IgD-negative memory B cell (primary cell): ENCODE results near the gene ZNRF1. TPM values are rescaled to one million over a fixed set of nuclear protein-coding genes. Genes with fewer than 3 reads are reported as not detected.
"Not testable (repeated sequence)": the region's sequence is repeated elsewhere in the genome, so short reads cannot be mapped to it uniquely, and the experiment has no call there.

Source experiments
- H3K27ac Mint-ChIP-seq, 3 donors: one replicate each; pipeline ENCODE4 v1.8.0; 2020 to 2022; ENCODE audit warnings: mild to moderate bottlenecking in 3 of 3, mixed read lengths in 3 of 3, moderate library complexity in 1 of 3
- H3K27me3 Mint-ChIP-seq: one replicate; pipeline ENCODE4 v1.8.0; 2021; ENCODE audit warnings: mixed read lengths
- H3K36me3 Mint-ChIP-seq: one replicate; pipeline ENCODE4 v1.8.0; 2020; ENCODE audit warnings: mild to moderate bottlenecking, mixed read lengths
- H3K4me1 Mint-ChIP-seq, 3 donors: one replicate each; pipeline ENCODE4 v1.8.0; 2020 to 2022; ENCODE audit warnings: mixed read lengths in 3 of 3, mild to moderate bottlenecking in 1 of 3
- H3K4me3 Mint-ChIP-seq, 4 donors: one replicate each; pipeline ENCODE4 v1.8.0; 2020 to 2022; ENCODE audit warnings: mild to moderate bottlenecking in 4 of 4, mixed read lengths in 4 of 4, moderate library complexity in 3 of 4
- H3K9me3 Mint-ChIP-seq, 3 donors: one replicate each; pipeline ENCODE4 v1.8.0; 2020 to 2021; ENCODE audit warnings: mixed read lengths in 3 of 3, mild to moderate bottlenecking in 1 of 3
- polyA plus RNA-seq: library from polyadenylated mRNA; unstranded; fragments of 300-500 nt; fragmentation: Illumina TruSeq; gene quantifications from one replicate; pipeline ENCODE4 v1.2.3, GENCODE V29; 2021

ZNRF1 gene
- polyA plus RNA-seq, 1 donor from 2014 or later, result not detected

GRCh38 chr16:75013123-75013522 is 14.3 kb downstream of the ZNRF1 start:
- H3K27me3 Mint-ChIP-seq, H3K36me3 Mint-ChIP-seq, H3K9me3 Mint-ChIP-seq, H3K27ac Mint-ChIP-seq, H3K4me3 Mint-ChIP-seq: not testable (repeated sequence)
- peaks cover 4 to 10% (median 8%) of the 10 kb centered on the region in 3 donors for H3K4me1 Mint-ChIP-seq

DNA sequence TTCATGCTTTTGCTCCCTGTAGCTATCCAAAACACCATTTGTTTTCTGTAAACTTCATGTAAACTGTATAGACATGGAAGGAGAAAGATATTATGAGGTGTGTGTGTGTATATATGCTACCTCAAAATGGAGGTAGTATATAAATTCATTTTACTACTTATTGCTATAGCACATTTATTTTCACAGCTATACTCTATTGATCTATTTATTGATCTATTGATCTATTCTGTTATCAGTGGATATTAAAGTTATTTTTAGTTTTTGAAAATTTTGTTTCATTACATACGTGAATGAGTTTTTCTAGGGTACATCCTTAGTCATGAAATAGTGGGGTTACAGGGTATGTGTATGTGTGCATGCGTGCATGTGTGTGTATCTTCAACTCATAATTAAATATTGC is 15.5 kb downstream of the ZNRF1 start:
- peaks cover 3% of the 10 kb centered on the region for H3K27me3 Mint-ChIP-seq
- H3K4me1 Mint-ChIP-seq, result peaks cover 4 to 10% (median 8%) of the 10 kb centered on the region in 3 donors
- H3K4me3 Mint-ChIP-seq, result no peak overlapping the region
- H3K9me3 Mint-ChIP-seq, result no peaks in the 10 kb centered on the region
- H3K36me3 Mint-ChIP-seq, result no peaks in the 10 kb centered on the region
- H3K27ac Mint-ChIP-seq, result no peak overlapping the region

DNA sequence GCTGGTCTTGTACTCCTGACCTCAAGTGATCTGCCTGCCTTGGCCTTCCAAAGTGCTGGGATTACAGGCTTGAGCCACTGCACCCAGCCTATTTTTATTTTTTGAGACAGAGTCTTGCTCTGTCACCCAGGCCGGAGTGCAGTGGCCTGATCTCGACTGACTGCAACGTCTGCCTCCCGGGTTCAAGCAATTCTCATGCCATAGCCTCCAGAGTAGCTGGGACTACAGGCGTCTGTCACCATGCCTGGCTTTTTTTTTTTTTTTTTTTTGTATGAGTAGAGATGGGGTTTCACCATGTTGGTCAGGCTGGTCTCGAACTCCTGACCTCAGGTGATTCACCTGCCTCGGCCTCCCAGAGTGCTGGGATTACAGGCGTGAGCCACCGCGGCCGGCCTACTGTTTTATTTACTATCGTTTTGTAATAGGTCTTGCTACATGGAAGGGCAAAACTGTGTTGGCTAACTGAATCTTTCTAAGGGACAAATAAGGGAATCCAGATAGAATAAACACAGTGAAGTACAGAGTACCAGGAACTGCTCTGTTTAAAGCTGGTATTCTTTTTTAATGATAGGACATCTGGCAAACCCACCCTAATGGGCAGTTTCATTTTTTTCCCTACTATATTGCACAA is 17.7 kb downstream of the ZNRF1 start:
- not testable (repeated sequence) for H3K9me3 Mint-ChIP-seq, H3K27me3 Mint-ChIP-seq, H3K27ac Mint-ChIP-seq, H3K36me3 Mint-ChIP-seq, H3K4me3 Mint-ChIP-seq
- H3K4me1 Mint-ChIP-seq, result peaks cover 6 to 10% (median 8%) of the 10 kb centered on the region in 3 donors

DNA sequence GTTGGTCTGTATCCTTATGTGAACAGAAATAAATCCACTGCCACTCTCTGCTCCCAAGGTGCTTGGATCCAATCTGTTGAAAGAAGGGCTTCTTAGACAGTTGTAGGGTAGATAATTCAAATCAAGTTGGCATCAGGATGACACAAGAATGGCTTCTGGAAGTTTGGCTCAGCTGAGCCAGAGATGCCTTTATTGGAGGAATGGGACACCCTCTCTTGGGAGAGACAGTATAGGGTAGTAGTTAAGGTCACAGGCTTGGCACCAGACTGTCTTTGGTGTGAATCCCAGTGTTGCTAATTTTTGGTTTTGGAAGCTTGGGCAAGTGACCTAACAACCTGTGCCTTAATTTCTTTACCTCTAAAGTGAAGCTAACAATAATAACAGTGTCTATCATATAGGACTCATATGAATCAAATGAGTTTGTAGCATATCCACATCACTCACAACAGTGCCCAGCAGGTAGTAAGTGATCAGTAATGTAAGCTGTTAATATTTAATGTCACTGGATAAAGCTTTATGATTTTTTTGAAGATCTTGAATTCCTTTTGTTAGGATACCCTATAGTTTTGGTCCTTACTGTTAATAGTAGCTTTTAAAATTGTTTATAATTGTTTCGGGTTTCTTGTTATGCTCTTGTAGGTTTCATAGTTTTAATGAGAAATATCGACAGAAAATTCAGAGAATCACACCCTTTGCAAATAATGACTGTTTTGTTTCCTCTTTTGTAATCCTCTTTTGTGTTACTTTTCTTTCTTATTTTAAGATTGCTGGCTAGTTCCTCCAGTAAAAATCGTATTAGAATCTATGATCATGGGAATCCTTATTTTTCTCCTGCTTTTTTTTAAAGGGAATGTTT is 19.1 kb downstream of the ZNRF1 start:
- H3K4me3 Mint-ChIP-seq, result no peak overlapping the region
- peaks cover 5 to 11% (median 9%) of the 10 kb centered on the region in 3 donors for H3K9me3 Mint-ChIP-seq
- H3K36me3 Mint-ChIP-seq, result peaks cover 2% of the 10 kb centered on the region
- peak overlapping the region in 1 of 3 donors; percentile 17 for H3K27ac Mint-ChIP-seq
- H3K27me3 Mint-ChIP-seq, result peaks cover 3% of the 10 kb centered on the region
- peaks cover 0 to 2% (median under 1%) of the 10 kb centered on the region in 3 donors for H3K4me1 Mint-ChIP-seq

GRCh38 chr16:75019007-75019406 is 20.2 kb downstream of the ZNRF1 start:
- peaks cover 3% of the 10 kb centered on the region for H3K27me3 Mint-ChIP-seq
- H3K27ac Mint-ChIP-seq, result no peak overlapping the region
- no peak overlapping the region for H3K4me3 Mint-ChIP-seq
- H3K4me1 Mint-ChIP-seq, result peaks cover 0 to 2% (median 0%) of the 10 kb centered on the region in 3 donors
- peaks cover 2% of the 10 kb centered on the region for H3K36me3 Mint-ChIP-seq
- H3K9me3 Mint-ChIP-seq, result peaks cover 5 to 11% (median 9%) of the 10 kb centered on the region in 3 donors

DNA sequence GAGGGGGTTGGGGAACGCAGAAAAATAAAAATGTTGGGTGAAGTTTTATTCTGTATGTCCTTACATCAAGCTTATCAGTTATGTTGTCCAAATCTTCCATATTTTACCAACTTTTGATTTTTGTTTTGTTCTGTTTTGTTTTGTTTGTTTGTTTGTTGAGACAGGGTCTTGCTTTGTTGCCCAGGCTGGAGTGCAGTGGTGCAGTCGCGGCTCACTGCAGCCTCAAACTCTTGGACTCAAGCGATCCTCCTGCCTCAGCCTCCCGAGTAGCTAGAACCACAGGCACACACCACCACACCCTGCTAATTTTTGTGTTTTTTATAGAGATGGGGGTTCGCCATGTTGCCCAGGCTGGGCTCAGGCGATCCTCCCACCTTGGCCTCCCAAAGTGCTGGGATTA is 20.8 kb downstream of the ZNRF1 start:
- no peak overlapping the region for H3K4me3 Mint-ChIP-seq
- peaks cover 3% of the 10 kb centered on the region for H3K27me3 Mint-ChIP-seq
- H3K36me3 Mint-ChIP-seq, result peaks cover 2% of the 10 kb centered on the region
- peaks cover 5 to 11% (median 11%) of the 10 kb centered on the region in 3 donors for H3K9me3 Mint-ChIP-seq
- H3K27ac Mint-ChIP-seq, result no peak overlapping the region
- peaks cover 0 to 5% (median 2%) of the 10 kb centered on the region in 3 donors for H3K4me1 Mint-ChIP-seq

DNA sequence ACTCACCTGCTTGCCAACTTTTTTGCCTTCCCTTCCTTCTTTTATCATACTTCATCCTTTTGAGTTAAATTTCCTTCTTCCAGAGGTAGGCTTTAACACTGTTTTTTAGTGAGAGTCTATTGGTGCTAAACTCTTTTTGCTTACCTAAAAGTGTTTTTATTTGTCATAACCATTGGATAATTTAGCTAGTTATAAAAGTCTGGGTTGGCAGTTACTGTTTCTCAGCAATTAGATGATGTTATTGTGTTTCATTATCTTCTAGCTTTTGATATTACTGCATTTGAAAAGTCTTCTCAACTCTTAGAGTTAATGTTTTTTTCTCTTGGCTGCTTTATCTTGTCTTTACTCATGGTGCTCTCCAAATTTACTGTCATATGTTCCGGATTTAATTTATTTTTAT is 22.6 kb downstream of the ZNRF1 start:
- peaks cover 5 to 11% (median 11%) of the 10 kb centered on the region in 3 donors for H3K9me3 Mint-ChIP-seq
- H3K27me3 Mint-ChIP-seq, result peaks cover 3% of the 10 kb centered on the region
- H3K36me3 Mint-ChIP-seq, result peaks cover 2% of the 10 kb centered on the region
- no peak overlapping the region for H3K4me3 Mint-ChIP-seq
- peaks cover 0 to 6% (median 2%) of the 10 kb centered on the region in 3 donors for H3K4me1 Mint-ChIP-seq
- H3K27ac Mint-ChIP-seq, result no peak overlapping the region

DNA sequence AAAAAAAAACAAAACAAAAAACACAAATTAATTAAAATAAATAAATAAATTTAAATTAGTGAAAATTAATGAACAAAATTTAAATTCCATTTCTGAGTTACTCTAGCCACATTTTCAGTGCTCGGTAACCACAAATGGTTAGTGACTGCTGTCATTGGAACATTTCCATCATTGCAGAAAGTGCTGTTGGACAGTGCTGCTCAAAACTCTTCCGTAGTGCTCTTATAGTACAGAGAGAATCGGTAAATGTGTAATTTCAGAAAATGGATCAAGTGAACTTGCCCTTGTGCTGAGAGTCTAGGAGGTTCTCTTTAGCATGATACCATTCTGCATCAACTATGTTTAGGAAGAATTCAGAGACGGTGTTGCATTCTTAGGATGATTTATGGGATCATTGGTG is 23.7 kb downstream of the ZNRF1 start:
- peaks cover 2% of the 10 kb centered on the region for H3K36me3 Mint-ChIP-seq
- H3K4me1 Mint-ChIP-seq, result peaks cover 0 to 6% (median 2%) of the 10 kb centered on the region in 3 donors
- peaks cover 5 to 11% (median 11%) of the 10 kb centered on the region in 3 donors for H3K9me3 Mint-ChIP-seq
- peaks cover 3% of the 10 kb centered on the region for H3K27me3 Mint-ChIP-seq
- no peak overlapping the region for H3K4me3 Mint-ChIP-seq
- no peak overlapping the region for H3K27ac Mint-ChIP-seq

GRCh38 chr16:75023009-75023408 is 24.2 kb downstream of the ZNRF1 start:
- Mint-ChIP-seq H3K9me3 (peaks cover 5 to 11% (median 11%) of the 10 kb centered on the region in 3 donors), H3K4me1 (peaks cover 0 to 6% (median 2%) of the 10 kb centered on the region in 3 donors), H3K4me3 (no peak overlapping the region), H3K27ac (no peak overlapping the region), H3K27me3 (peaks cover 3% of the 10 kb centered on the region), H3K36me3 (peaks cover 2% of the 10 kb centered on the region)

GRCh38 chr16:75024182-75024581 is 25.4 kb downstream of the ZNRF1 start:
- Mint-ChIP-seq H3K27ac (no peak overlapping the region), H3K36me3 (peaks cover 2% of the 10 kb centered on the region), H3K4me3 (no peak overlapping the region), H3K9me3 (peaks cover 5 to 11% (median 11%) of the 10 kb centered on the region in 3 donors), H3K4me1 (peaks cover 0 to 6% (median 2%) of the 10 kb centered on the region in 3 donors), H3K27me3 (peaks cover 3% of the 10 kb centered on the region)

GRCh38 chr16:75024594-75024993 is 25.8 kb downstream of the ZNRF1 start:
- peaks cover 2% of the 10 kb centered on the region for H3K36me3 Mint-ChIP-seq
- no peak overlapping the region for H3K27ac Mint-ChIP-seq
- peaks cover 5 to 11% (median 11%) of the 10 kb centered on the region in 3 donors for H3K9me3 Mint-ChIP-seq
- H3K27me3 Mint-ChIP-seq, result peaks cover 3% of the 10 kb centered on the region
- peaks cover 0 to 6% (median 2%) of the 10 kb centered on the region in 3 donors for H3K4me1 Mint-ChIP-seq
- peak overlapping the region in 1 of 4 donors; percentile 28 for H3K4me3 Mint-ChIP-seq

DNA sequence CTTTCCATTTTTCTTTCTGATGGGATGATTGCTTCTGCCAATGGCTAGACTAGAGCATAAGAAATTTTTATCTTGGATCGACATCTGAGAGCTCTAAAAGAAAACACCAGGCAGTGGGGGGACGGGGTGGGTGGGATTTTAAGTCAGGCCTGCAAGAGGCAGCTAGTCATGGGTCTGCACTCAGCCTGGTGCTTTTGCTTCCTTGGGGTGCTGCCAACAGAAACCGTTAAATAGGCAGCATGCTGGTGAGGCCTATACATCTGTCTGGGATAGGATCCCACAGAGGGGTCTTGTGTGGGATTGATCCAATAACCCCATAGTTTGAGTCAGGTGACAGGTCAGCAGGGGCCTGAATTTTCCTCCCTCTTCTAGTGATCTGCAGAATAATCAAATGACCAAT is 26.9 kb downstream of the ZNRF1 start:
- H3K4me3 Mint-ChIP-seq, result no peak overlapping the region
- H3K9me3 Mint-ChIP-seq, result peaks cover 4 to 11% (median 11%) of the 10 kb centered on the region in 3 donors
- H3K27me3 Mint-ChIP-seq, result peaks cover 3% of the 10 kb centered on the region
- H3K36me3 Mint-ChIP-seq, result peaks cover 2% of the 10 kb centered on the region
- H3K27ac Mint-ChIP-seq, result no peak overlapping the region
- H3K4me1 Mint-ChIP-seq, result peaks cover 0 to 6% (median 2%) of the 10 kb centered on the region in 3 donors

GRCh38 chr16:75026239-75026891 is 27.5 kb downstream of the ZNRF1 start:
- H3K4me3 Mint-ChIP-seq, H3K9me3 Mint-ChIP-seq, H3K27me3 Mint-ChIP-seq, H3K27ac Mint-ChIP-seq, H3K4me1 Mint-ChIP-seq, H3K36me3 Mint-ChIP-seq: not testable (repeated sequence)

DNA sequence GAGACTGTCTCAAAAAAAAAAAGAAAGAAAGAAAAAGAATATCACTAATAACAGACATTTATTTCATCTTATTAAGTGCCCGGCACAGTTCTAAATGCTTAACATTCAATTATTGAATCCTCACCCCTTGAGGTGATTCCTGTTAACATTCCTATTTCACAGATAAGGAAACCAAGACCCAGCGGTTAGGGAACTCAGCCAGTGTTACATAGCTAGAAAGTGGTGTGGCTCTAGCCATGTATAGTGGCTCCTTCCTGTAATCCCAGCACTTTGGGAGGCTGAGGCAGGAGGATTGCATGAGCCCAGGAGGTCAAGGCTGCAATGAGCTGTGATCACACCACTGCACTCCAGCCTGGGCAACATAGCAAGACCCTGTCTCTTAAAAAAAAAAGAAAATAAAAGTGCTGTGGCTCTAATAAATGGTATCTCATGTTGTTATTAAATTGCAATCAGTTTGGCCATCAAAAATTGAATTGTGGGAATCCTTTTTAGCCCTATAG is 28.1 kb downstream of the ZNRF1 start:
- no peaks in the 10 kb centered on the region for H3K36me3 Mint-ChIP-seq
- H3K9me3 Mint-ChIP-seq, result peaks cover 2 to 5% (median 4%) of the 10 kb centered on the region in 3 donors
- peaks cover 0 to 4% (median 2%) of the 10 kb centered on the region in 3 donors for H3K4me1 Mint-ChIP-seq
- H3K4me3 Mint-ChIP-seq, result no peak overlapping the region
- peaks cover 3% of the 10 kb centered on the region for H3K27me3 Mint-ChIP-seq
- no peak overlapping the region for H3K27ac Mint-ChIP-seq
